WI38 (cell line): ENCODE measurements around the gene CAMK2G.

Experiments used
- H3K4me3 ChIP-seq: 2 replicates; pipeline ENCODE4 v1.5.1; 2011; ENCODE audit warnings: low read depth, mild to moderate bottlenecking, control low read depth, low read length
- TF ChIP-seq, protein P1 (sequence below): IDR thresholded peaks from 2 replicates; pipeline ENCODE4 v1.5.1; 2012; ENCODE audit warnings: low read depth, mild to moderate bottlenecking, control low read depth, low read length

Gene CAMK2G

DNA sequence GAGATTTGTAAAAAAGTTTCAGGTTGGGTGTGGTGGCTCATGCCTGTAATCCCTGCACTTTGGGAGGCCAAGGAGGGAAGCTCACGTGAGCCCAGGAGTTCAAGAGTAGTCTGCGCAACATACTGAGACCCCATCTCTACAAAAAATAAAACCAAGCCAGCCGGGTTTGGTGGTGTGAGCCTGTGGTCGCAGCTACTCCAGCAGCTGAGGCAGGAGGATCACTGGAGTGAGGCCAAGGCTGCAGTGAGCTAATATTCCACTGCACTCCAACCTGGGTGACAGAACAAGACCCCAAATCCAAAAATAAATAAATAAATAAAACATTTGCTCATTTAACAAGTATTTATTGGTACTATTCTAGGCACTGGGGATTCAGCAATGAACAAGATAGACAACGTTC, 94.1 kb downstream of the CAMK2G start:
- TF ChIP-seq, protein P1, sequence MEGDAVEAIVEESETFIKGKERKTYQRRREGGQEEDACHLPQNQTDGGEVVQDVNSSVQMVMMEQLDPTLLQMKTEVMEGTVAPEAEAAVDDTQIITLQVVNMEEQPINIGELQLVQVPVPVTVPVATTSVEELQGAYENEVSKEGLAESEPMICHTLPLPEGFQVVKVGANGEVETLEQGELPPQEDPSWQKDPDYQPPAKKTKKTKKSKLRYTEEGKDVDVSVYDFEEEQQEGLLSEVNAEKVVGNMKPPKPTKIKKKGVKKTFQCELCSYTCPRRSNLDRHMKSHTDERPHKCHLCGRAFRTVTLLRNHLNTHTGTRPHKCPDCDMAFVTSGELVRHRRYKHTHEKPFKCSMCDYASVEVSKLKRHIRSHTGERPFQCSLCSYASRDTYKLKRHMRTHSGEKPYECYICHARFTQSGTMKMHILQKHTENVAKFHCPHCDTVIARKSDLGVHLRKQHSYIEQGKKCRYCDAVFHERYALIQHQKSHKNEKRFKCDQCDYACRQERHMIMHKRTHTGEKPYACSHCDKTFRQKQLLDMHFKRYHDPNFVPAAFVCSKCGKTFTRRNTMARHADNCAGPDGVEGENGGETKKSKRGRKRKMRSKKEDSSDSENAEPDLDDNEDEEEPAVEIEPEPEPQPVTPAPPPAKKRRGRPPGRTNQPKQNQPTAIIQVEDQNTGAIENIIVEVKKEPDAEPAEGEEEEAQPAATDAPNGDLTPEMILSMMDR = no peak

DNA sequence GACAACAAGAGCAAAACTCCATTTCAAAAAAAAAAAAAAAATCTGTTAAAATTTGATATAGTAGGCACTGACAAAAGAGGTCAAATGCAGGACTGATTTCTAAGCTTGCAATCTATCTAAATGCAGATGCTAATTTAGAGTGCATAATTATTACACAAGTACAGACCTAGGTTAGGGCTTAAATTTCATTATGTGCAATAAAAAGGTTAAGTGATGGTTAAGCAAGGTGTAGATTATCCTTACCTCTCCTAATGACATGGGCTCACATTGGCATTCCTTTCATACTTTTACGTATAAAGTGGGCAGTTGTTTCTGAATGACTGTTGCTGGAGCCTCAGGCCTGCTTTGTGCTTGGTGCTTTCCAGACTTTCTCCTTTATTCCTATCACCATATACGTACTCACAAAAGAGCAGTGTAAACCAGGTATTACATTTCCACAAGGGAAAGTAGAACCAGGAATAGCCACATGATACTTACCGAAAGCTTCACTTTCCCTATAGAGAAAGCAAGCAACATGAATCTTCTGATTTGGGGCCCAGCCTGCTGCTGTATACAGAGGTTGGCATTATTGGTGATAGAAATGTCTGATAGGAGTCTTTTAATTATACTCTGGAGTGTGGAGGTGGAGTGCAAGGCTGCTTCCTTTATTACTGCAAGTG, 94.7 kb downstream of the CAMK2G start:
- TF ChIP-seq, protein P1 = no peak
- no peak overlapping the region for H3K4me3 ChIP-seq

More for the DNA sequence above, 94.1 kb downstream of the CAMK2G start:
- H3K4me3 ChIP-seq = no peak overlapping the region; the same call in 1 of the 2 replicates

DNA sequence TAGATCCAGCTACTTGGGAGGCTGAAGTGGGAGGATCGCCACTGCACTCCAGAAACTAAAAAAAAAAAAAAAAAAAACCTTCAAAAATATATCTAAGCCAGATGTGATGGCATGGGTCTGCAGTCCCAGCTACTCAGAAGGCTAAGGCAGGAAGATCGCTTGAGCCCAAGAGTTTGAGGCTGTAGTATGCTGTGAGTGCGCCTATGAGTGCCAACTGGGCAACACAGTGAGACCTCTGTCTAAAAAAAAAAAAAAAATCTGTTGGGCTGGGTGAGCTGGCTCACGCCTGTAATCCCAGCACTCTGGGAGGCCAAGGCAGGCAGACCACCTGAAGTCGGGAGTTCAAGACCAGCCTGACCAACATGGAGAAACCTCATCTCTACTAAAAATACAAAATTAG, 95.3 kb downstream of the CAMK2G start:
- TF ChIP-seq, protein P1 = no peak
- no peak overlapping the region for H3K4me3 ChIP-seq

DNA sequence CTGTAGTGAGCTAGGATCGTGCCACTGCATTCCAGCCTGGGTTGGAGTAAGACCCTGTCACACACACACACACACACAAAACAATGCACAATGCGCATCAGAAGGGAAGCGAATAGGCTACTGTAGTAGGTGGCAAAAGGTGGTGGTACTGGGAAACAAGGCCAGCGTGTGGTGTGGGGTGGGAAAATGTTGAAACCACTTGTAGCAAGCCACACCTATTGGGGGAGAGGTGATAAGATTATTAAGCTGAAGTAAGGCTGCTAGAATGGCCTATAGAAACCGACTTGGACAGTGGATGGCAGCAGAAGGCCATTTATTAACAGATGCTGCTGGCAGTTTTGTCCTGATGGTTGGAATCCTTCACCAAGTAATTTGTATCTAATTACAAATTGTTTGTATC, 99.7 kb downstream of the CAMK2G start:
- peak overlapping the region; percentile 78 for H3K4me3 ChIP-seq
- TF ChIP-seq, protein P1 = no peak

DNA sequence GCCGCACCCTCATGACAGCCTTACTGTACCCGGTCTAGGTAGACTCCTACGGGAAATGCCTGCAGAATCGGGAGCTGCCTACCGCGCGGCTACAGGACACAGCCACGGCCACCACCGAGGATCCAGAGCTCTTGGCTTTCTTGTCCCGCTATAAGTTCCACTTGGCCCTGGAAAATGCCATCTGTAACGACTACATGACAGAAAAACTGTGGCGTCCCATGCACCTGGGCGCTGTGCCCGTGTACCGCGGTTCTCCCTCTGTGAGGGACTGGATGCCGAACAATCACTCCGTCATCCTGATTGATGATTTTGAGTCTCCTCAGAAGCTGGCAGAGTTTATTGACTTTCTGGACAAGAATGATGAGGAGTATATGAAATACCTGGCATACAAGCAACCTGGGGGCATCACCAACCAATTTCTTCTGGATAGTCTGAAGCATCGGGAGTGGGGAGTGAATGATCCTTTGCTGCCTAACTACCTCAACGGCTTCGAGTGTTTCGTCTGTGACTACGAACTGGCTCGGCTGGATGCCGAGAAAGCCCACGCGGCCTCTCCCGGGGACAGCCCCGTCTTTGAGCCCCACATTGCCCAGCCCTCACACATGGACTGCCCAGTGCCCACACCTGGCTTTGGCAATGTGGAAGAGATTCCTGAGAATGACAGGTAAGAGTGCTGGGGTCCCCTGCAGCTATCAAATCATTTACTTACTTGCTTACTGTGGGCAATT, 101.0 kb downstream of the CAMK2G start:
- H3K4me3 ChIP-seq = peak overlapping the region; percentile 78
- TF ChIP-seq, protein P1 = no peak

DNA sequence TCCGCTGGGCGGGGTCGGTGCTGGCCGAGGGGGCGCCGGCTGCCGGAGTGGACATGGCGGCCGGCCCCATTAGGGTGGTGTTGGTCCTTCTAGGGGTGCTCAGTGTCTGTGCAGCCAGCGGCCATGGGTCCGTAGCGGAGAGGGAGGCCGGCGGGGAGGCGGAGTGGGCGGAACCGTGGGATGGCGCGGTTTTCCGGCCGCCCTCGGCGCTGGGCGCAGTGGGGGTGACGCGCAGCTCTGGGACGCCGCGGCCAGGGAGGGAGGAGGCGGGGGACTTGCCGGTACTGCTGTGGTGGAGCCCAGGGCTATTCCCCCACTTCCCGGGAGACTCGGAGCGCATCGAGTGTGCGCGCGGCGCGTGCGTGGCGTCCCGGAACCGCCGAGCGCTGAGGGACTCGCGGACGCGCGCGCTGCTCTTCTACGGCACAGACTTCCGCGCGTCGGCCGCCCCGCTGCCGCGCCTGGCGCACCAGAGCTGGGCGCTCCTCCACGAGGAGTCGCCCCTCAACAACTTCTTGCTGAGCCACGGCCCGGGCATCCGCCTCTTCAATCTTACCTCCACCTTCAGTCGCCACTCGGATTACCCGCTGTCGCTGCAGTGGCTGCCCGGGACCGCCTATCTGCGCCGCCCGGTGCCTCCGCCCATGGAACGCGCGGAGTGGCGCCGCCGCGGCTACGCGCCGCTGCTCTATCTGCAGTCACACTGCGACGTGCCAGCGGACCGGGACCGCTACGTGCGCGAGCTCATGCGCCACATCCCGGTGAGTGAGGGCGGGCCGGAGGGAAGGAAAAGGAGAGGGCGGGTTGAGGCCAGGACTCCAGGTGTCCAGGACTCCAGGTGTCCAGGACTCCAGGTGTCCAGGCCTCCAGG, 101.8 kb downstream of the CAMK2G start:
- TF ChIP-seq, protein P1 = no peak
- H3K4me3 ChIP-seq = peak overlapping the region; percentile 78
